ENCODE measurements around the gene PYM1.
A peak's percentile ranks its signal among the peaks of the same experiment; 100 is the strongest.

PYM1 gene

DNA sequence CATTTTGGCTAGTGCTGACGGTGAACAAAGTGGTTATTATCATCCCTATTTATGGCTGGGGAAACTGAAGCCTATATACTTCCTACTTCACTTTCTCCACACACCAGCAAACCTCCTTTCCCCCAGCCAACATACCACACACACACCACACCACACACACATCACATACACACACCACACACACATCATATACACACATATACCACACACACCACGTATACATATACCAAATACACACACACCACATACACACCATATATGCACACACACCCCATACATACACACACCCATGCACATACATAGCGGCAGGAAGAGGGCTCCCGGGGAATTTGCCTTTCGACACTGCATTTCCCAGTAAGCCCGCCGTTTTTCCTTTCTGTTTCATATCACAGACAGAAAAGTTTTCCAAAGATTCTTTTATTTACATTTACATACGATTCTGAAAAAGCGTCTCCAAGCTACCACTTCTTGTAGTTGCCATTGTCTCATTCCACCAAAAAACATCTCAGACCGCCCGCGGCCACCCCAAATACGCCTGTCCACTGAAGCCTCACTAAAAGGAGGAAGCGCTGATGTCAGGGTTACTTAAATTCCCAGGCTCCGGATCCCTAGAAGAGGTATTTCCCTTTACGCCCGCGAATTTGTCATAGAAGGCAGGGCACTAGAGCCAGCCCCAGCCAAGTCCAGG is 45.4 kb upstream of the PYM1 start (continued):
- TF ChIP-seq, protein P1, sequence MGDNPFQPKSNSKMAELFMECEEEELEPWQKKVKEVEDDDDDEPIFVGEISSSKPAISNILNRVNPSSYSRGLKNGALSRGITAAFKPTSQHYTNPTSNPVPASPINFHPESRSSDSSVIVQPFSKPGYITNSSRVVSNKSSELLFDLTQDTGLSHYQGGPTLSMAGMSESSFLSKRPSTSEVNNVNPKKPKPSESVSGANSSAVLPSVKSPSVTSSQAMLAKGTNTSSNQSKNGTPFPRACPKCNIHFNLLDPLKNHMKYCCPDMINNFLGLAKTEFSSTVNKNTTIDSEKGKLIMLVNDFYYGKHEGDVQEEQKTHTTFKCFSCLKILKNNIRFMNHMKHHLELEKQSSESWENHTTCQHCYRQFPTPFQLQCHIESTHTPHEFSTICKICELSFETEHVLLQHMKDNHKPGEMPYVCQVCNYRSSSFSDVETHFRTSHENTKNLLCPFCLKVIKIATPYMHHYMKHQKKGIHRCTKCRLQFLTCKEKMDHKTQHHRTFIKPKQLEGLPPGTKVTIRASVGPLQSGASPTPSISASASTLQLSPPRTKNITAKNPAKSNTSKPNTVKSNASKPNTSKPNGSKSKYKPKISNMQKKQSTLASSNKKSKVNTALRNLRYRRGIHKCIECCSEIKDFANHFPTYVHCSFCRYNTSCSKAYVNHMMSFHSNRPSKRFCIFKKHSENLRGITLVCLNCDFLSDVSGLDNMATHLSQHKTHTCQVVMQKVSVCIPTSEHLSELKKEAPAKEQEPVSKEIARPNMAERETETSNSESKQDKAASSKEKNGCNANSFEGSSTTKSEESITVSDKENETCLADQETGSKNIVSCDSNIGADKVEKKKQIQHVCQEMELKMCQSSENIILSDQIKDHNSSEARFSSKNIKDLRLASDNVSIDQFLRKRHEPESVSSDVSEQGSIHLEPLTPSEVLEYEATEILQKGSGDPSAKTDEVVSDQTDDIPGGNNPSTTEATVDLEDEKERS (tag by site-specific recombination; IDR thresholded peaks at IDR 0.05): no peak
- no peak for TF ChIP-seq ZNF747 (tag by site-specific recombination; IDR thresholded peaks at IDR 0.05)
- no peak for TF ChIP-seq ZNF24 (tag by site-specific recombination; IDR thresholded peaks at IDR 0.05)
- no peak for TF ChIP-seq SALL2 (tag by site-specific recombination; IDR thresholded peaks at IDR 0.05; ENCODE audit: borderline replicate concordance)
- TF ChIP-seq TCF7L2 (IDR thresholded peaks at IDR 0.05; ENCODE audit: borderline replicate concordance, low read depth, low read length): no peak
- TF ChIP-seq ZNF121 (tag by site-specific recombination; IDR thresholded peaks at IDR 0.05): no peak
- TF ChIP-seq, protein P2, sequence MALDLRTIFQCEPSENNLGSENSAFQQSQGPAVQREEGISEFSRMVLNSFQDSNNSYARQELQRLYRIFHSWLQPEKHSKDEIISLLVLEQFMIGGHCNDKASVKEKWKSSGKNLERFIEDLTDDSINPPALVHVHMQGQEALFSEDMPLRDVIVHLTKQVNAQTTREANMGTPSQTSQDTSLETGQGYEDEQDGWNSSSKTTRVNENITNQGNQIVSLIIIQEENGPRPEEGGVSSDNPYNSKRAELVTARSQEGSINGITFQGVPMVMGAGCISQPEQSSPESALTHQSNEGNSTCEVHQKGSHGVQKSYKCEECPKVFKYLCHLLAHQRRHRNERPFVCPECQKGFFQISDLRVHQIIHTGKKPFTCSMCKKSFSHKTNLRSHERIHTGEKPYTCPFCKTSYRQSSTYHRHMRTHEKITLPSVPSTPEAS (tag by site-specific recombination; IDR thresholded peaks at IDR 0.05): peak; percentile 93
- no peak for TF ChIP-seq ZNF10 (tag by site-specific recombination; IDR thresholded peaks at IDR 0.05)
- no peak for TF ChIP-seq ZNF530 (tag by site-specific recombination; IDR thresholded peaks at IDR 0.05; ENCODE audit: low read depth)
- TF ChIP-seq ZNF548 (tag by site-specific recombination; IDR thresholded peaks at IDR 0.05): no peak
- TF ChIP-seq ZNF148 (tag by site-specific recombination; IDR thresholded peaks at IDR 0.05; ENCODE audit: borderline replicate concordance): no peak
- TF ChIP-seq ZSCAN16 (tag by site-specific recombination; IDR thresholded peaks at IDR 0.05): no peak
- TF ChIP-seq, protein P3, sequence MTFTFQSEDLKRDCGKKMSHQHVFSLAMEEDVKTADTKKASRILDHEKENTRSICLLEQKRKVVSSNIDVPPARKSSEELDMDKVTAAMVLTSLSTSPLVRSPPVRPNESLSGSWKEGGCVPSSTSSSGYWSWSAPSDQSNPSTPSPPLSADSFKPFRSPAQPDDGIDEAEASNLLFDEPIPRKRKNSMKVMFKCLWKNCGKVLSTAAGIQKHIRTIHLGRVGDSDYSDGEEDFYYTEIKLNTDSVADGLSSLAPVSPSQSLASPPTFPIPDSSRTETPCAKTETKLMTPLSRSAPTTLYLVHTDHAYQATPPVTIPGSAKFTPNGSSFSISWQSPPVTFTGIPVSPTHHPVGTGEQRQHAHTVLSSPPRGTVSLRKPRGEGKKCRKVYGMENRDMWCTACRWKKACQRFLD (tag by site-specific recombination; IDR thresholded peaks at IDR 0.05): no peak
- TF ChIP-seq ZNF248 (tag by site-specific recombination; IDR thresholded peaks at IDR 0.05): no peak
- no peak for TF ChIP-seq ZNF16 (tag by site-specific recombination; IDR thresholded peaks at IDR 0.05; ENCODE audit: low read depth)
- TF ChIP-seq ZNF19 (tag by site-specific recombination; IDR thresholded peaks at IDR 0.05; ENCODE audit: low read depth): no peak
- no peak for TF ChIP-seq HOXD13 (CRISPR knock-in tag; IDR thresholded peaks at IDR 0.05; ENCODE audit: borderline replicate concordance)
- TF ChIP-seq ZNF266 (tag by site-specific recombination; IDR thresholded peaks at IDR 0.05; ENCODE audit: low read depth): no peak; the same call in 1 of the 2 replicates
- no peak for TF ChIP-seq MEIS1 (CRISPR knock-in tag; IDR thresholded peaks at IDR 0.05; ENCODE audit: borderline replicate concordance)
- no peak for TF ChIP-seq ZNF23 (tag by site-specific recombination; IDR thresholded peaks at IDR 0.05; ENCODE audit: borderline replicate concordance)
- TF ChIP-seq ZEB2 (tag by site-specific recombination; IDR thresholded peaks at IDR 0.05): no peak
- peak; percentile 77; the same call in 1 of the 2 replicates for TF ChIP-seq ZNF600 (tag by site-specific recombination; IDR thresholded peaks at IDR 0.05)
- no peak for TF ChIP-seq RBAK (tag by site-specific recombination; IDR thresholded peaks at IDR 0.05)
- no peak for TF ChIP-seq ZFP3 (tag by site-specific recombination; IDR thresholded peaks at IDR 0.05; ENCODE audit: low read depth)
- TF ChIP-seq ZBTB48 (tag by site-specific recombination; IDR thresholded peaks at IDR 0.05): peak; percentile 86
- no peak for TF ChIP-seq INSM2 (tag by site-specific recombination; IDR thresholded peaks at IDR 0.05)
- no peak for TF ChIP-seq ZNF776 (tag by site-specific recombination; IDR thresholded peaks at IDR 0.05; ENCODE audit: borderline replicate concordance)
- TF ChIP-seq ZNF791 (tag by site-specific recombination; IDR thresholded peaks at IDR 0.05): no peak
- TF ChIP-seq ZNF596 (tag by site-specific recombination; IDR thresholded peaks at IDR 0.05): no peak
- TF ChIP-seq OSR2 (tag by site-specific recombination; IDR thresholded peaks at IDR 0.05): no peak; the same call in 1 of the 2 replicates
- TF ChIP-seq ZNF707 (tag by site-specific recombination; IDR thresholded peaks at IDR 0.05): no peak
